OCI-LY3 (cell line): ENCODE measurements around the gene CNTN6.

Source experiments
- H2AFZ ChIP-seq: fragments of 200-600, 300-600 bp; shearing (Covaris generic); 2 replicates; pipeline ENCODE4 v1.6.0; 2014; ENCODE audit warnings: antibody characterized with exemption, low read depth, low read length
- H3K27ac ChIP-seq: fragments of 200-600, 300-600 bp; sonication (generic); 2 replicates; pipeline ENCODE4 v1.5.1; 2014; ENCODE audit warnings: mild to moderate bottlenecking, low read length, moderate library complexity, mixed read lengths
- H3K27me3 ChIP-seq: fragments of 200-600, 300-600 bp; sonication (generic); 2 replicates; pipeline ENCODE4 v1.6.1; 2014; ENCODE audit warnings: low read depth, low read length, mixed read lengths
- H3K36me3 ChIP-seq: fragments of 200-600, 300-600 bp; sonication (generic); replicated peaks from 2 replicates; pipeline ENCODE3; 2014; ENCODE audit warnings: low read depth, low read length, mixed read lengths
- H3K4me1 ChIP-seq: fragments of 300-600, 200-600 bp; sonication (generic); 2 replicates; pipeline ENCODE4 v1.6.1; 2014; ENCODE audit warnings: low read length, mixed read lengths
- H3K4me2 ChIP-seq: fragments of 200-600, 300-600 bp; sonication (generic); 2 replicates; pipeline ENCODE4 v1.6.1; 2014; ENCODE audit warnings: low read length, mixed read lengths
- H3K4me3 ChIP-seq: fragments of 300-600, 200-600 bp; sonication (generic); 2 replicates; pipeline ENCODE4 v1.5.1; 2014; ENCODE audit warnings: antibody characterized with exemption, mild to moderate bottlenecking, low read length, moderate library complexity
- H3K79me2 ChIP-seq: fragments of 300-600, 200-600 bp; shearing (Covaris generic); 2 replicates; pipeline ENCODE4 v1.6.1; 2014; ENCODE audit warnings: mild to moderate bottlenecking, low read length, mixed read lengths
- H3K9ac ChIP-seq: fragments of 300-600, 200-600 bp; shearing (Covaris generic); 2 replicates; pipeline ENCODE4 v1.6.0; 2014; ENCODE audit warnings: mild to moderate bottlenecking, low read length, moderate library complexity
- H3K9me3 ChIP-seq: fragments of 200-600, 300-600 bp; shearing (Covaris generic); 2 replicates; pipeline ENCODE4 v1.6.1; 2014; ENCODE audit warnings: low read length, mixed read lengths; ENCODE audit not compliant: insufficient read depth
- H4K20me1 ChIP-seq: fragments of 200-600, 300-600 bp; sonication (generic); 2 replicates; pipeline ENCODE4 v1.6.1; 2016; ENCODE audit warnings: low read length, mixed read lengths; ENCODE audit not compliant: insufficient read depth
- EZH2phosphoT487 ChIP-seq: fragments of 200-600 bp; shearing (Covaris generic); IDR thresholded peaks from 2 replicates; pipeline ENCODE4 v1.6.1; 2018; ENCODE audit warnings: antibody characterized with exemption, mixed run types, low read depth
- TF ChIP-seq, protein P1 (sequence below): fragments of 200-600, 300-600 bp; sonication (generic); IDR thresholded peaks from 2 replicates; pipeline ENCODE4 v1.5.1; 2014; ENCODE audit warnings: antibody characterized with exemption, low read length, low read depth

CNTN6 gene

DNA sequence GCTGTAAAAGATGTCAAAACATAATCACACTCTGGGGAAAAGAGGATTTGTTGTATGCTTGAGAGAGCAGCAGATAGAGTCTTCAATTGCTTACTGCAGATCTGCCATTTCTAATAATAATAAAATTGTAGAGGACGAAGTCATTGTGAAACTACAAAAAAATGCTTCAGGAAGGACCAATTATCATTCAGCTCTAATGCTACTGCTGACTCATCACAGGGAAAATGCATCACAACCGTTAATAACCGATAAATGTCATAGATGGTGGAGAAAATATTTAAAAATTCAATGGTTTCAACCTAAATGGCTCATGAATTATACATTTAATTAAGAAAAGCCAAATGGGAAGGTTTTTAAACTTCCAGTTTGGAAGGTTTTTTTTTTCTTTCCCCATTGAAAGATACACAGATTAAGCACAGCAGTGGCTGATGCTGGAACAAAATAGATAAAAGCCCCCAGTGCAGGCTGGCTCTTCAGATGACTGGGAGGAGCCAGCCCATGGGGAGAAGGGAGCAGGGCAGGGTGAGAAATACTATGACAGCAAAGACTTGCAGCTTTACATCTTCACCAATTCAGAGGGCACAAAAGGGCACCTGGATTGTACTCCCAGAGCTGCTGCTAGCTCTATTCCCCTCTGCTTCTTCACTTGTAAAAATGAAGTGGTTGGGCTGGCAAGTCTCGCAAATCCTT lies 196.1 kb downstream of the CNTN6 start:
- Histone ChIP-seq H3K79me2 (peaks cover 3% of the 10 kb centered on the region; the same call in 1 of the 2 replicates), H3K4me3 (no peak overlapping the region), H3K9ac (no peak overlapping the region), H2AFZ (no peak overlapping the region), H3K4me1 (no peaks in the 10 kb centered on the region), H3K9me3 (no peaks in the 10 kb centered on the region), H3K27me3 (no peaks in the 10 kb centered on the region), H3K4me2 (no peak overlapping the region), H3K36me3 (peaks cover 39% of the 10 kb centered on the region), H4K20me1 (0 out of 2 replicates have a peak, but pooled peaks cover 4% of the 10 kb centered on the region), H3K27ac (no peak overlapping the region)
- TF ChIP-seq, protein P1, sequence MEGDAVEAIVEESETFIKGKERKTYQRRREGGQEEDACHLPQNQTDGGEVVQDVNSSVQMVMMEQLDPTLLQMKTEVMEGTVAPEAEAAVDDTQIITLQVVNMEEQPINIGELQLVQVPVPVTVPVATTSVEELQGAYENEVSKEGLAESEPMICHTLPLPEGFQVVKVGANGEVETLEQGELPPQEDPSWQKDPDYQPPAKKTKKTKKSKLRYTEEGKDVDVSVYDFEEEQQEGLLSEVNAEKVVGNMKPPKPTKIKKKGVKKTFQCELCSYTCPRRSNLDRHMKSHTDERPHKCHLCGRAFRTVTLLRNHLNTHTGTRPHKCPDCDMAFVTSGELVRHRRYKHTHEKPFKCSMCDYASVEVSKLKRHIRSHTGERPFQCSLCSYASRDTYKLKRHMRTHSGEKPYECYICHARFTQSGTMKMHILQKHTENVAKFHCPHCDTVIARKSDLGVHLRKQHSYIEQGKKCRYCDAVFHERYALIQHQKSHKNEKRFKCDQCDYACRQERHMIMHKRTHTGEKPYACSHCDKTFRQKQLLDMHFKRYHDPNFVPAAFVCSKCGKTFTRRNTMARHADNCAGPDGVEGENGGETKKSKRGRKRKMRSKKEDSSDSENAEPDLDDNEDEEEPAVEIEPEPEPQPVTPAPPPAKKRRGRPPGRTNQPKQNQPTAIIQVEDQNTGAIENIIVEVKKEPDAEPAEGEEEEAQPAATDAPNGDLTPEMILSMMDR, result no peak
- TF ChIP-seq EZH2phosphoT487, result no peak

DNA sequence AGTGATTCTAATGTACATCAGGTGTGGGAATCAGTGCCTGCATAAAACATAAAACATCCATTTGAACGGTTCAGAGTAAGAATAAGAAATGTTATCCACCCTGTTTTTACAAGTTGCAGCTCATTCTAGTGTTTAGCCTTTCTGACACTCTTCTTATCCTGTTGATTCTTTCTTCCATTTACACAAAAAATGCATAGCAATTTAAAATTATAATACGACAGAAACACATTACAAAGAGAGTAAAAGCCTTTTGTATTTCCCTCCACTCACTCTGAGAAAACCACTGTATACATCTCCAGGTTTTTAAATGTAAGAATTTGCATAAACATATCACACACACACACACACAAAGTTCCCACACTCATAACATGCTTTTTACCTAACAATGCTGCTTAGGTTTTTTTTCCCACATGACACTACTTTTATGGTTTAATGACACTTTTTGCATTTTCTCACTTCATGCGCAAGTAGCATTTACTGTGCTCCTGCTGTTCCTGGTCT lies 199.8 kb downstream of the CNTN6 start:
- H3K27me3 ChIP-seq, result no peaks in the 10 kb centered on the region
- H4K20me1 ChIP-seq, result 0 out of 2 replicates have a peak, but pooled peaks cover 4% of the 10 kb centered on the region
- no peak overlapping the region for H3K9ac ChIP-seq
- H3K27ac ChIP-seq, result no peak overlapping the region
- H2AFZ ChIP-seq, result no peak overlapping the region
- TF ChIP-seq, protein P1, result no peak
- no peak for TF ChIP-seq EZH2phosphoT487
- no peaks in the 10 kb centered on the region for H3K9me3 ChIP-seq
- H3K4me1 ChIP-seq, result no peaks in the 10 kb centered on the region
- peaks cover 7% of the 10 kb centered on the region for H3K79me2 ChIP-seq
- no peak overlapping the region for H3K4me3 ChIP-seq
- H3K36me3 ChIP-seq, result peaks cover 29% of the 10 kb centered on the region
- H3K4me2 ChIP-seq, result no peak overlapping the region

DNA sequence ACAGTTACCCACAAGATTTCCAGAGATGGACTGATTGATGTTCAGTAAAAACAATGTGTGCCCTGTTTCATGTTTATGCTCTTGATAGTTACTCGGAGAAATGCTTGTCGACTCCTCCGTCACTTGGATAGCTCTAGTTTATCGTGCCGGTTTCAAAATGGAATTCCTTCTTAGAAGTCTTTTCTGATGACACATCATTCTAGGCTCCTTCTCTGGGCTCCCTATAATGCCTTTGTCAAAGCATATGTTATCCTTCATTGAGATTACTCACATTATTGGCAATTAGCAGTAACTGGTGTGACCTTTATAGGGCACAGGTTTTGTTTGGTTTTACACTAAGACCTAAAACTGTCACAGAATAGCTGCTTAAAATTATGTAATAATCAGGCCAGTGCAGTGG lies 201.8 kb downstream of the CNTN6 start:
- no peaks in the 10 kb centered on the region for H3K4me1 ChIP-seq
- no peak overlapping the region for H3K4me3 ChIP-seq
- H3K9me3 ChIP-seq, result no peaks in the 10 kb centered on the region
- H2AFZ ChIP-seq, result no peak overlapping the region
- no peaks in the 10 kb centered on the region for H4K20me1 ChIP-seq
- no peak overlapping the region for H3K4me2 ChIP-seq
- H3K9ac ChIP-seq, result no peak overlapping the region
- H3K27ac ChIP-seq, result no peak overlapping the region
- TF ChIP-seq EZH2phosphoT487, result no peak
- TF ChIP-seq, protein P1, result no peak
- peaks cover 4% of the 10 kb centered on the region; the same call in 1 of the 2 replicates for H3K79me2 ChIP-seq
- no peaks in the 10 kb centered on the region for H3K27me3 ChIP-seq
- peaks cover 35% of the 10 kb centered on the region for H3K36me3 ChIP-seq

DNA sequence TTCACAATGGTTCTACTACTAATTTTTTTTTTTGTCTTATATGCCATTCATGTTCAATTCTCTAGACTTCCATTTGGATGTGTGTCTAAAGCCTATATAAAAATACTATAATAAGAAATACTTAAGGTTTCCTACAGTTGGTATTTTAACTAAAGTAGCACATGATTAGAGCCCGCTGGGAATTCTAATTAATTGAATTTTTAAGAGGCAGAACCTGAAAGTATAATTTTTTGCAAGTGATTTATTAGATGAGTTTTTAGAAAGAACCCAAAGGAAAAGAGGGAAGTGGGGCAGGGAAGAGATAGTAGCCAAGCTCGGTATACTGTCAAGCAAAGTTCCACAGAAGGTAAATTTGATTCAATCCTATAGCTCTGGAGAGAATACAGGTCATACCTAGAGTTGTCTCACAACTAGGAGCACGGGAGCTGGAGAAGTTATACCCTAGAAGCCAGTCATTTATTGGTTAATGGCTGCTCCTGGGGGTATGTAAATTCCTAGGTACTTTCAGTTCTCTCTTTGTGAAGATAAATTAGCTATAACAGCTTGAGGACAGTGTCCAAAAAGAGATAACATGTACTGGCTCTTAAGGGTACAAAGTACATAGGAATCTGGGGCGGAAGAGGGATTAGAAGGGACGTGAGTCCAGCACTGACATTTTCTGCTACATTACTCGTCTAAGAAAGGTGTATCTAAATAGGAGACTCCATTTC lies 225.6 kb downstream of the CNTN6 start:
- H3K79me2 ChIP-seq, result no peaks in the 10 kb centered on the region
- peak overlapping the region; percentile 28 for H3K27ac ChIP-seq
- no peaks in the 10 kb centered on the region for H4K20me1 ChIP-seq
- H3K36me3 ChIP-seq, result peaks cover 6% of the 10 kb centered on the region
- peak overlapping the region; percentile 12; the same call in 1 of the 2 replicates for H3K4me3 ChIP-seq
- peaks cover 21% of the 10 kb centered on the region for H3K4me1 ChIP-seq
- no peaks in the 10 kb centered on the region for H3K27me3 ChIP-seq
- TF ChIP-seq, protein P1, result no peak
- TF ChIP-seq EZH2phosphoT487, result no peak
- H3K9ac ChIP-seq, result no peak overlapping the region
- peak overlapping the region; percentile 35 for H3K4me2 ChIP-seq
- H2AFZ ChIP-seq, result no peak overlapping the region
- H3K9me3 ChIP-seq, result no peaks in the 10 kb centered on the region
